GM12873 (cell line): ENCODE results near the gene MCM5.

Experiments used
- CTCF ChIP-seq: IDR thresholded peaks from 2 replicates; pipeline ENCODE4 v1.5.1; 2012; ENCODE audit warnings: low read depth, mild to moderate bottlenecking, moderate library complexity, low read length, control low read depth; ENCODE audit not compliant: insufficient read depth; ENCODE audit errors: missing control alignments

Gene MCM5

GRCh38 chr22:35375031-35375430, 24.9 kb upstream of the MCM5 start:
- no peak for TF ChIP-seq CTCF

- TF ChIP-seq CTCF = no peak
These were observed 24.4 kb upstream of the MCM5 start for GRCh38 chr22:35375526-35375925.

GRCh38 chr22:35376728-35377472, 23.0 kb upstream of the MCM5 start:
- TF ChIP-seq CTCF = no peak

GRCh38 chr22:35377735-35378134, 22.2 kb upstream of the MCM5 start:
- no peak for TF ChIP-seq CTCF

- no peak for TF ChIP-seq CTCF
These were observed 21.3 kb upstream of the MCM5 start for GRCh38 chr22:35378621-35379020.

- TF ChIP-seq CTCF = no peak
These were observed 20.6 kb upstream of the MCM5 start for GRCh38 chr22:35379146-35379993.

GRCh38 chr22:35380013-35380412, 19.9 kb upstream of the MCM5 start:
- no peak for TF ChIP-seq CTCF
